ENCODE results near the gene GRM8. TPM values are rescaled to one million over a fixed set of nuclear protein-coding genes. Genes with fewer than 3 reads are reported as not detected.

The GRM8 gene
- polyA plus RNA-seq, 1 donor (not counting 4 experiments of a cell fraction or from before 2014, with no cell fraction given), result not detected

GRCh38 chr7:126716321-126716720 lies 536.4 kb downstream of the GRM8 start:
- no peaks in the 10 kb centered on the region for H4K20me1 ChIP-seq (ENCODE audit: control insufficient read depth, extremely low read depth, insufficient read depth, low read length)

GRCh38 chr7:126715076-126715475 lies 537.7 kb downstream of the GRM8 start:
- H3K9me3 ChIP-seq (ENCODE audit: control insufficient read depth, low read depth, low read length), result no peaks in the 10 kb centered on the region
- no peak overlapping the region for H3K27ac ChIP-seq (ENCODE audit: control insufficient read depth, insufficient read depth, low read length)
- H3K9me1 ChIP-seq (ENCODE audit: control insufficient read depth, extremely low read depth, insufficient read depth, low read length), result no peaks in the 10 kb centered on the region
- no peak overlapping the region for H2AFZ ChIP-seq (ENCODE audit: control insufficient read depth, low read length)
- H3K36me3 ChIP-seq (ENCODE audit: control insufficient read depth in 2 of 2, extremely low read depth in 1 of 2, insufficient read depth in 2 of 2, low read length in 2 of 2), result no peaks in the 10 kb centered on the region
- no peak overlapping the region for H3K4me2 ChIP-seq (ENCODE audit: control insufficient read depth, extremely low read depth, insufficient read depth, low read depth, low read length)
- H3K4me3 ChIP-seq (ENCODE audit: control insufficient read depth in 2 of 3, extremely low read depth in 1 of 3, insufficient read depth in 2 of 3, low read depth in 1 of 3, low read length in 3 of 3), result no peak overlapping the region
- H3K79me2 ChIP-seq (ENCODE audit: control insufficient read depth, insufficient read depth, low read length), result no peaks in the 10 kb centered on the region
- FAIRE-seq, result no peak
- H3K9ac ChIP-seq (ENCODE audit: control insufficient read depth, extremely low read depth, insufficient read depth, low read length), result no peak overlapping the region
- dilution Hi-C loops (cut with MboI; ENCODE audit: extremely low pct_ligation_motif_present, low sequenced_read_pairs), result no loop called here
- DNase-seq (ENCODE audit: low read depth, low spot score), result no peak
- no peaks in the 10 kb centered on the region for H3K27me3 ChIP-seq (ENCODE audit: control insufficient read depth, extremely low read depth, insufficient read depth, low read length)
- H4K20me1 ChIP-seq (ENCODE audit: control insufficient read depth, extremely low read depth, insufficient read depth, low read length), result no peaks in the 10 kb centered on the region
- peaks cover 6% of the 10 kb centered on the region for H3K4me1 ChIP-seq (ENCODE audit: control insufficient read depth, extremely low read depth, insufficient read depth, low read length)
- no peak for TF ChIP-seq EZH2 (IDR thresholded peaks at IDR 0.05; ENCODE audit: low read length)
- no peak for TF ChIP-seq CTCF (optimal IDR thresholded peaks at IDR 0.05 in 1 of 3, IDR thresholded peaks at IDR 0.05 in 1 of 3, conservative IDR thresholded peaks at IDR 0.05 in 1 of 3; ENCODE audit: extremely low read depth in 1 of 3, insufficient read depth in 2 of 3, low read length in 3 of 3)

More at GRCh38 chr7:126716321-126716720, 536.4 kb downstream of the GRM8 start:
- Histone ChIP-seq H3K79me2 (ENCODE audit: control insufficient read depth, insufficient read depth, low read length) (no peaks in the 10 kb centered on the region), H3K27ac (ENCODE audit: control insufficient read depth, insufficient read depth, low read length) (no peak overlapping the region), H3K9ac (ENCODE audit: control insufficient read depth, extremely low read depth, insufficient read depth, low read length) (no peak overlapping the region), H3K27me3 (ENCODE audit: control insufficient read depth, extremely low read depth, insufficient read depth, low read length) (no peaks in the 10 kb centered on the region), H3K4me1 (ENCODE audit: control insufficient read depth, extremely low read depth, insufficient read depth, low read length) (peaks cover 6% of the 10 kb centered on the region), H3K9me1 (ENCODE audit: control insufficient read depth, extremely low read depth, insufficient read depth, low read length) (no peaks in the 10 kb centered on the region), H2AFZ (ENCODE audit: control insufficient read depth, low read length) (no peak overlapping the region), H3K4me3 (ENCODE audit: control insufficient read depth in 2 of 3, extremely low read depth in 1 of 3, insufficient read depth in 2 of 3, low read depth in 1 of 3, low read length in 3 of 3) (no peak overlapping the region), H3K4me2 (ENCODE audit: control insufficient read depth, extremely low read depth, insufficient read depth, low read depth, low read length) (no peak overlapping the region), H3K36me3 (ENCODE audit: control insufficient read depth in 2 of 2, extremely low read depth in 1 of 2, insufficient read depth in 2 of 2, low read length in 2 of 2) (no peaks in the 10 kb centered on the region), H3K9me3 (ENCODE audit: control insufficient read depth, low read depth, low read length) (no peaks in the 10 kb centered on the region)
- dilution Hi-C loops (cut with MboI; ENCODE audit: extremely low pct_ligation_motif_present, low sequenced_read_pairs), result no loop called here
- DNase-seq (ENCODE audit: low read depth, low spot score), result no peak
- no peak for FAIRE-seq
- TF ChIP-seq EZH2 (IDR thresholded peaks at IDR 0.05; ENCODE audit: low read length) (no peak), CTCF (optimal IDR thresholded peaks at IDR 0.05 in 1 of 3, IDR thresholded peaks at IDR 0.05 in 1 of 3, conservative IDR thresholded peaks at IDR 0.05 in 1 of 3; ENCODE audit: extremely low read depth in 1 of 3, insufficient read depth in 2 of 3, low read length in 3 of 3) (no peak)
